Dendritic cell treated with granulocyte-macrophage colony-stimulating factor and Interleukin-4, amounts not matched to agents 40 ng/mL and 50 ng/mL, for 4 days (primary cell): ENCODE results near the gene SHC3.

Experiments used
- H3K27ac Mint-ChIP-seq: one replicate; pipeline ENCODE4 v1.8.0; 2022; ENCODE audit warnings: mild to moderate bottlenecking, mixed read lengths
- H3K27me3 Mint-ChIP-seq: one replicate; pipeline ENCODE4 v1.8.0; 2022; ENCODE audit warnings: mild to moderate bottlenecking, mixed read lengths
- H3K36me3 Mint-ChIP-seq: one replicate; pipeline ENCODE4 v1.8.0; 2022; ENCODE audit warnings: low read depth, mixed read lengths
- H3K4me1 Mint-ChIP-seq: one replicate; pipeline ENCODE4 v1.8.0; 2022; ENCODE audit warnings: low read depth, mixed read lengths
- H3K4me3 Mint-ChIP-seq: one replicate; pipeline ENCODE4 v1.8.0; 2022; ENCODE audit warnings: mild to moderate bottlenecking, moderate library complexity, mixed read lengths
- H3K9me3 Mint-ChIP-seq: one replicate; pipeline ENCODE4 v1.8.0; 2022; ENCODE audit warnings: mixed read lengths
- intact Hi-C: fragments of 100-400 bp; cut with micrococcal nuclease; formaldehyde crosslinking; loops from one replicate; pipeline ENCODE4 v1.15.0; 2022

Gene SHC3

GRCh38 chr9:88979791-88980190, 198.8 kb downstream of the SHC3 start:
- intact Hi-C loops, result no loop called here
- no peak overlapping the region for H3K27ac Mint-ChIP-seq
- no peak overlapping the region for H3K4me3 Mint-ChIP-seq
- peaks cover 9% of the 10 kb centered on the region for H3K9me3 Mint-ChIP-seq
- no peaks in the 10 kb centered on the region for H3K4me1 Mint-ChIP-seq
- peaks cover 17% of the 10 kb centered on the region for H3K27me3 Mint-ChIP-seq
- no peaks in the 10 kb centered on the region for H3K36me3 Mint-ChIP-seq

- Mint-ChIP-seq H3K4me1 (no peaks in the 10 kb centered on the region), H3K27me3 (peaks cover 16% of the 10 kb centered on the region), H3K9me3 (peaks cover 9% of the 10 kb centered on the region), H3K4me3 (no peak overlapping the region), H3K36me3 (no peaks in the 10 kb centered on the region), H3K27ac (no peak overlapping the region)
- intact Hi-C loops, result no loop called here
Observed at GRCh38 chr9:88979021-88979420, 199.6 kb downstream of the SHC3 start.

GRCh38 chr9:88978034-88978433, 200.6 kb downstream of the SHC3 start:
- Mint-ChIP-seq H3K27me3 (peaks cover 16% of the 10 kb centered on the region), H3K9me3 (peaks cover 9% of the 10 kb centered on the region), H3K4me1 (no peaks in the 10 kb centered on the region), H3K36me3 (no peaks in the 10 kb centered on the region), H3K27ac (no peak overlapping the region), H3K4me3 (no peak overlapping the region)
- intact Hi-C loops, result no loop called here

GRCh38 chr9:88976890-88977257, 201.7 kb downstream of the SHC3 start:
- Mint-ChIP-seq H3K4me1 (no peaks in the 10 kb centered on the region), H3K4me3 (no peak overlapping the region), H3K27ac (no peak overlapping the region), H3K9me3 (peaks cover 1% of the 10 kb centered on the region), H3K36me3 (no peaks in the 10 kb centered on the region), H3K27me3 (peaks cover 16% of the 10 kb centered on the region)
- intact Hi-C loops, result no loop called here

GRCh38 chr9:88975966-88976889, 202.4 kb downstream of the SHC3 start:
- Mint-ChIP-seq H3K27me3 (peaks cover 16% of the 10 kb centered on the region), H3K4me1 (no peaks in the 10 kb centered on the region), H3K36me3 (no peaks in the 10 kb centered on the region), H3K4me3 (no peak overlapping the region), H3K27ac (no peak overlapping the region), H3K9me3 (no peaks in the 10 kb centered on the region)
- intact Hi-C loops, result no loop called here

- intact Hi-C loops, result no loop called here
- H3K27me3 Mint-ChIP-seq, result peaks cover 17% of the 10 kb centered on the region
- H3K4me3 Mint-ChIP-seq, result no peak overlapping the region
- no peaks in the 10 kb centered on the region for H3K4me1 Mint-ChIP-seq
- H3K36me3 Mint-ChIP-seq, result no peaks in the 10 kb centered on the region
- no peaks in the 10 kb centered on the region for H3K9me3 Mint-ChIP-seq
- no peak overlapping the region for H3K27ac Mint-ChIP-seq
Observed at GRCh38 chr9:88974641-88975040, 204.0 kb downstream of the SHC3 start.

- Mint-ChIP-seq H3K27ac (no peak overlapping the region), H3K9me3 (no peaks in the 10 kb centered on the region), H3K27me3 (peaks cover 28% of the 10 kb centered on the region), H3K4me1 (no peaks in the 10 kb centered on the region), H3K4me3 (no peak overlapping the region), H3K36me3 (no peaks in the 10 kb centered on the region)
- intact Hi-C loops, result no loop called here
Observed at GRCh38 chr9:88973281-88974045, 205.2 kb downstream of the SHC3 start.

GRCh38 chr9:88972401-88972800, 206.2 kb downstream of the SHC3 start:
- intact Hi-C loops, result no loop called here
- Mint-ChIP-seq H3K27ac (no peak overlapping the region), H3K9me3 (no peaks in the 10 kb centered on the region), H3K27me3 (peaks cover 26% of the 10 kb centered on the region), H3K4me1 (no peaks in the 10 kb centered on the region), H3K36me3 (no peaks in the 10 kb centered on the region), H3K4me3 (no peak overlapping the region)

- Mint-ChIP-seq H3K4me1 (no peaks in the 10 kb centered on the region), H3K27ac (no peak overlapping the region), H3K36me3 (no peaks in the 10 kb centered on the region), H3K27me3 (peaks cover 19% of the 10 kb centered on the region), H3K9me3 (no peaks in the 10 kb centered on the region), H3K4me3 (no peak overlapping the region)
- intact Hi-C loops, result no loop called here
Observed at GRCh38 chr9:88971131-88971960, 207.3 kb downstream of the SHC3 start.

GRCh38 chr9:88969646-88970373, 208.8 kb downstream of the SHC3 start:
- Mint-ChIP-seq H3K4me1 (no peaks in the 10 kb centered on the region), H3K36me3 (no peaks in the 10 kb centered on the region), H3K27me3 (peaks cover 23% of the 10 kb centered on the region), H3K9me3 (no peaks in the 10 kb centered on the region), H3K27ac (no peak overlapping the region), H3K4me3 (no peak overlapping the region)
- intact Hi-C loops, result no loop called here

GRCh38 chr9:88968799-88969198, 209.8 kb downstream of the SHC3 start:
- Mint-ChIP-seq H3K4me1 (no peaks in the 10 kb centered on the region), H3K36me3 (no peaks in the 10 kb centered on the region), H3K27ac (no peak overlapping the region), H3K4me3 (no peak overlapping the region), H3K27me3 (peaks cover 24% of the 10 kb centered on the region), H3K9me3 (peaks cover 4% of the 10 kb centered on the region)
- intact Hi-C loops, result no loop called here

- no peak overlapping the region for H3K27ac Mint-ChIP-seq
- no peak overlapping the region for H3K4me3 Mint-ChIP-seq
- no peaks in the 10 kb centered on the region for H3K4me1 Mint-ChIP-seq
- peaks cover 29% of the 10 kb centered on the region for H3K27me3 Mint-ChIP-seq
- intact Hi-C loops, result no loop called here
- H3K36me3 Mint-ChIP-seq, result no peaks in the 10 kb centered on the region
- H3K9me3 Mint-ChIP-seq, result peaks cover 11% of the 10 kb centered on the region
Observed at GRCh38 chr9:88966894-88967676, 211.5 kb downstream of the SHC3 start.

GRCh38 chr9:88965473-88965872, 213.1 kb downstream of the SHC3 start:
- Mint-ChIP-seq H3K36me3 (no peaks in the 10 kb centered on the region), H3K4me1 (no peaks in the 10 kb centered on the region), H3K9me3 (peaks cover 11% of the 10 kb centered on the region), H3K27ac (no peak overlapping the region), H3K4me3 (no peak overlapping the region), H3K27me3 (peaks cover 40% of the 10 kb centered on the region)
- intact Hi-C loops, result no loop called here
